Measurements from ENCODE around the gene CCNA2. TPM values are rescaled to one million over a fixed set of nuclear protein-coding genes. Genes with fewer than 3 reads are reported as not detected.

CCNA2 gene
- total and polyA plus RNA-seq, 9 of the 15 experiments (the other 6 are each of a cell fraction or from before 2014, with no cell fraction given): 37.1 to 197 (median 154) TPM

- peak; percentile 69 for TF ChIP-seq ATF3 (IDR thresholded peaks at IDR 0.05)
- TF ChIP-seq ATF3 (CRISPR knock-in tag; conservative IDR thresholded peaks at IDR 0.05): no peak
- TF ChIP-seq NCOA1 (IDR thresholded peaks at IDR 0.05; ENCODE audit: low read depth): no peak
- no peak for TF ChIP-seq BRF2 (IDR thresholded peaks at IDR 0.05; ENCODE audit: borderline replicate concordance, insufficient read depth, insufficient read length)
- TF ChIP-seq GMEB1 (CRISPR knock-in tag; IDR thresholded peaks at IDR 0.05): peak; percentile 85
- peak; percentile 45 for TF ChIP-seq MEIS2 (IDR thresholded peaks at IDR 0.05; ENCODE audit: partially characterized antibody)
- no peak for TF ChIP-seq CHD1 (IDR thresholded peaks at IDR 0.05; ENCODE audit: low read length)
- TF ChIP-seq ZBTB2 (IDR thresholded peaks at IDR 0.05): peak; percentile 56; the same call in 1 of the 2 replicates
- peak; percentile 35; the same call in 1 of the 2 replicates for TF ChIP-seq NBN (IDR thresholded peaks at IDR 0.05; ENCODE audit: low read depth)
- TF ChIP-seq POLR2B (IDR thresholded peaks at IDR 0.05; ENCODE audit: low read depth, partially characterized antibody): peak; percentile 72
- peak; percentile 43; the same call in 1 of the 2 replicates for TF ChIP-seq GABPB1 (CRISPR knock-in tag; IDR thresholded peaks at IDR 0.05)
- TF ChIP-seq NFIX (CRISPR knock-in tag; IDR thresholded peaks at IDR 0.05; ENCODE audit: low read depth): no peak
- TF ChIP-seq MAX (CRISPR knock-in tag; IDR thresholded peaks at IDR 0.05): peak; percentile 23; the same call in 1 of the 2 replicates
- TF ChIP-seq ARNT (IDR thresholded peaks at IDR 0.05): no peak
- 0 out of 4 replicates have a peak, but pooled peaks of 1 of the 2 experiments have one; percentile 16 for TF ChIP-seq UBTF (IDR thresholded peaks at IDR 0.05; ENCODE audit: borderline replicate concordance in 1 of 2, low read depth in 2 of 2, low read length in 2 of 2)
- TF ChIP-seq CREB1 (IDR thresholded peaks at IDR 0.05): peak; percentile 93
- TF ChIP-seq CREB1 (CRISPR knock-in tag; IDR thresholded peaks at IDR 0.05): peak; percentile 88
- peak; percentile 69 to 72 for TF ChIP-seq NRF1 (conservative IDR thresholded peaks at IDR 0.05 in 1 of 2, IDR thresholded peaks at IDR 0.05 in 1 of 2)
Measured at GRCh38 chr4:121869841-121870822, 46.4 kb upstream of the CCNA2 start, which contains the start of gene BBS7 (continued).

Data from K562 (cell line).